ENCODE data around the gene INSR. TPM values are rescaled to one million over a fixed set of nuclear protein-coding genes. Genes with fewer than 3 reads are reported as not detected.
"Not testable (repeated sequence)": the region's sequence is repeated elsewhere in the genome, so short reads cannot be mapped to it uniquely, and the experiment has no call there.

Gene INSR
- total RNA-seq, 2 experiments from 2014 or later: 3.7 to 3.9 TPM

DNA sequence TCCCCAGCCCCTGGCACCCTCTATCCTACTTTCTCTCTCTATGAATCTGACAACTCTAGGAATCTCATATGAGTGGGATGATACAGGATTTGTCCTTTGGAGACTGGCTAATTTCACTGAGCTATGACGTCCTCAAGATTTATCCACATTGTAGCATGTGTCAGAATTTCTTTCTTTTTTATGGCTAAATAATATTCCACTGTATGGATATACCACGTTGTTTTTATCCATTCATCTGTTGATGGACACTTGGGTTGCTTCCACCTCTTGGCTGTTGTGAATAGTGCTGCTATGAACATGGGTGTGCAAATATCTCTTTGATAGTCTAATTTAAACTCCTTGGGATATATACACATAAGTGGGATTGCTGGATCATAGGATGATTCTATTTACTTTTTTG, 24.0 kb upstream of the INSR start:
- Mint-ChIP-seq H3K36me3 (ENCODE audit: low read depth) (no peaks in the 10 kb centered on the region), H3K27ac (no peak overlapping the region), H3K9me3 (peaks cover 5% of the 10 kb centered on the region), H3K27me3 (ENCODE audit: low read depth) (peaks cover 3% of the 10 kb centered on the region), H3K4me3 (no peak overlapping the region), H3K4me1 (ENCODE audit: low read depth) (no peaks in the 10 kb centered on the region)
- CTCF ChIA-PET: no interaction called here
- intact Hi-C loops (cut with micrococcal nuclease): no loop called here
- DNase-seq: no peak

DNA sequence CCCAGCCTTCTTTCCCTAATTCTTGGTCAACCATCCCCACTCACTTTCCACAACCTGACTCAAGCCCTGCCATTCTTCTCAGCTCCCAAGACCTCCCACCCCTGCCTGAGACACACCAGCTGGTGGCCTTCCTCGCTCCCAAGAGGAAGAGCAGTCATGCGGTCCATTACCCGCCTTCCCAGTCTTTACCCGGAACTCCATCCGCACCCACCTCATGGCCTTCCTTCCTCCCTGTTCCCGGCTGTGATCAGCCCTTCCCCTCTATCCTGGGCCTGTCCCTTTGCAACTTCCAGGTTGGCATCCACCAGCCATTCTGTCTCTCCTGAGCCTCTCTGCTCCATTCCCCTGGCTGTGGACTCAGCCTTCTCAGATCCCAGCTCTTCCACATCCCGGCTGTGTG, 18.6 kb upstream of the INSR start:
- intact Hi-C loops (cut with micrococcal nuclease): no loop called here
- no peaks in the 10 kb centered on the region for H3K4me1 Mint-ChIP-seq (ENCODE audit: low read depth)
- no peaks in the 10 kb centered on the region for H3K27me3 Mint-ChIP-seq (ENCODE audit: low read depth)
- no peak overlapping the region for H3K4me3 Mint-ChIP-seq
- CTCF ChIA-PET: no interaction called here
- H3K27ac Mint-ChIP-seq: no peak overlapping the region
- H3K9me3 Mint-ChIP-seq: no peaks in the 10 kb centered on the region
- no peaks in the 10 kb centered on the region for H3K36me3 Mint-ChIP-seq (ENCODE audit: low read depth)
- no peak for DNase-seq

DNA sequence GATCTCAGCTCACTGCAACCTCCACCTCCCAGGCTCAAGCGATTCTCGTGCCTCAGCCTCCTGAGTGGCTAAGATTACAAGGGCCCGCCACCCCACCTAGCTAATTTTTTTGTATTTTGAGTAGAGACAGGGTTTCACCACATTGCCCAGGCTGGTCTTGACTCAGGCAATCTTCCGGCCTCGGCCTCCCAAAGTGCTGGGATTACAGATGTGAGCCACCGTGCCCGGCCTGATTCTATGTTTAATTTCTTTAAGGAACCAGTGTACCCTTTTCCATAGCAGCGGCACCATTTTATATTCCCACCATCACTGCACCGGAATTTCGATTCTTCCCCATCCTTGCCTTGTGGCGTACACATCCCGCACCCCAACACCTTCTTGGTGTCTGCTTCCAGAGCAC, 17.7 kb upstream of the INSR start:
- no peak overlapping the region for H3K27ac Mint-ChIP-seq
- CTCF ChIA-PET: no interaction called here

DNA sequence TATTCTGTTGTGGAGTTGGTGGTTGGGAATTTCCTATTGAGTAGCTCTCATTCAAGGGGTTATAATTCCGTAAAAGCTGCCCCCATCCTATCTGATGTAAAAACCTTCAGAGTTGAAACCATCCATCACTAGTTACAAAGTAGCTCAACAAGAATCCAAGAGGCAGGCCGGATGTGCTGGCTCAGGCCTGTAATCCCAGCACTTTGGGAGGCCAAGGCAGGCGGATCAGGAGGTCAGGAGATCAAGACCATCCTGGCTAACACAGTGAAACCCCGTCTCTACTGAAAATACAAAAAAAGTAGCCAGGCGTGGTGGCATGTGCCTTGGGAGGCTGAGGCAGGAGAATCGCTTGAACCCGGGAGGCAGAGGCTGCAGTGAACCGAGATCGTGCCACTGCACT, 14.1 kb upstream of the INSR start:
- CTCF ChIA-PET: interaction anchor here (0.9 kb wide), 1 partner anchor 905 kb away, joined by 4 read pairs; no protein-coding TSS in a partner anchor
- H3K9me3 Mint-ChIP-seq; DNase-seq; H3K27ac Mint-ChIP-seq; H3K27me3 Mint-ChIP-seq (ENCODE audit: low read depth); intact Hi-C loops (cut with micrococcal nuclease); H3K4me1 Mint-ChIP-seq (ENCODE audit: low read depth); H3K36me3 Mint-ChIP-seq (ENCODE audit: low read depth); H3K4me3 Mint-ChIP-seq: not testable (repeated sequence)

More for the DNA sequence above, 17.7 kb upstream of the INSR start:
- no peaks in the 10 kb centered on the region for H3K27me3 Mint-ChIP-seq (ENCODE audit: low read depth)
- no peaks in the 10 kb centered on the region for H3K36me3 Mint-ChIP-seq (ENCODE audit: low read depth)
- no peak for DNase-seq
- no peaks in the 10 kb centered on the region for H3K9me3 Mint-ChIP-seq
- no peaks in the 10 kb centered on the region for H3K4me1 Mint-ChIP-seq (ENCODE audit: low read depth)
- intact Hi-C loops (cut with micrococcal nuclease): no loop called here
- no peak overlapping the region for H3K4me3 Mint-ChIP-seq

DNA sequence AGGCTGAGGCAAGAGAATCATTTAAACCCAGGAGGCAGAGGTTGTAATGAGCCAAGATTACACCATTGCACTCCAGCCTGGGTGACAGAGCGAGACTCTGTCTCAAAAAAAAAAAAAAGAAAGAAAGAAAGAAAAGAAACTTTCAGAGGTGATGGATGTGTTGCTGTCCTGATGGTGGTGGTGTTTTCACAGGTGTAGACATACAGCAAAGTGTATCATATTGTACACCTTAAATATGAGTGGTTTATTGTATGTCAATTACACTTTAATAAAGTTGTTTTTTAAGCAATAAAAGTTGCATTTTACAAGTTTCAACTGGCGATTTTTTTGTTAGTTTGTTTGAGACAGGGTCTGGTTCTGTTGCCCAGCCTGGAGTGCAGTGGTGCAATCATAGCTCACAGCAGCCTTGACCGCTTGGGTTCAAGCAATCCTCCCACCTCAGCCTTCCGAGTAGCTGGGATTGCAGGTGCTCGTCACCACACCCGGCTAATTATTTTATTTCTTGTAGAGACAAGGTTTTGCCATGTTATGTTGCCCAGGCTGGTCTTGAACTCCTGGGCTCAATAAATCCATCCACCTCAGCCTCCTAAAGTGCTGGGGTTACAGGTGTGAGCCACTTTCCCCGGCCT, 13.5 kb upstream of the INSR start:
- intact Hi-C loops (cut with micrococcal nuclease): no loop called here
- Mint-ChIP-seq H3K9me3 (no peaks in the 10 kb centered on the region), H3K4me1 (ENCODE audit: low read depth) (no peaks in the 10 kb centered on the region), H3K27me3 (ENCODE audit: low read depth) (no peaks in the 10 kb centered on the region), H3K27ac (no peak overlapping the region), H3K36me3 (ENCODE audit: low read depth) (no peaks in the 10 kb centered on the region), H3K4me3 (no peak overlapping the region)
- no peak for DNase-seq
- CTCF ChIA-PET: interaction anchor here (0.7 kb wide), 1 partner anchor 114 kb away, joined by 3 read pairs; no protein-coding TSS in a partner anchor

DNA sequence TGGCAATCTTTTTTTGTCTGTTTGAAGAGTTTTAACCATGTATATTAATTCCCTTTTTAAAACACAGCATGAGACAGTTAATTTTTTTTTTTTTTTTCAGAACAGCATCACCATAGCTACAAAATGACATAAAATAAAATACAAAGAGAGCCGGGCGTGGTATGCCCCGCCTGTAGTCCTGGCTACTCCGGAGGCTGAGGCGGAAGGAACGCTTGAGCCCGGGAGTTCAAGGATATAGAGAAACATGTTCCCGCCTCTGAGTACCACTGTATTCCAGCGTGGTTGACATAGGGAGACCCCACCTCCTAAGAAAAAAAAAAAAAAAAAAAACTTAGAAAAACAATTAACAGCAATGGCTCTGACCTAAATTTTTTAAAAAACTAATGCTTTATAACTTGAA, 10.0 kb upstream of the INSR start:
- no peak for DNase-seq
- H3K27me3 Mint-ChIP-seq (ENCODE audit: low read depth): peaks cover 3% of the 10 kb centered on the region
- H3K9me3 Mint-ChIP-seq: no peaks in the 10 kb centered on the region
- no peak overlapping the region for H3K27ac Mint-ChIP-seq
- no peaks in the 10 kb centered on the region for H3K4me1 Mint-ChIP-seq (ENCODE audit: low read depth)
- intact Hi-C loops (cut with micrococcal nuclease): no loop called here
- CTCF ChIA-PET: no interaction called here
- no peaks in the 10 kb centered on the region for H3K36me3 Mint-ChIP-seq (ENCODE audit: low read depth)
- no peak overlapping the region for H3K4me3 Mint-ChIP-seq

DNA sequence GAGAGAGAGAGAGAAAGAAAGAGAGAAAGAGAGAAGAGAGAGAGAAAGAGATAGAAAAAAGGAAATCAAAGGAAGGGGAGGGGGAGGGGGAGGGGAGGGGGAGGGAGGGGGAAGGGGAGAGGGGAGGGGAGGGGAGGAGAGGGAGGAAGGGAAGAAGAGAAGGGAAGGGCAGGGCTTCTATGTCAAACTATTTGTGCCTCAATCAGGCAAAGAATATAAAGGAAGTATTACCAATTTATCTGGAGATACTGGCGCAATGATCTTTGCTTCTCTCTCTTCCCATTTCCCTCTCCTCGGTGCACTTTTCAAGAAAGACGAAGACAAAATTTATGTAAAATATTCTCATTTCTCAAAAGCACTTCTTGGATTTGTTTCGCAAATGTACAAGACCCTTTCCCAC, 9.3 kb upstream of the INSR start:
- Mint-ChIP-seq H3K9me3 (no peaks in the 10 kb centered on the region), H3K27ac (no peak overlapping the region), H3K4me3 (no peak overlapping the region), H3K4me1 (ENCODE audit: low read depth) (no peaks in the 10 kb centered on the region), H3K27me3 (ENCODE audit: low read depth) (peaks cover 3% of the 10 kb centered on the region), H3K36me3 (ENCODE audit: low read depth) (no peaks in the 10 kb centered on the region)
- DNase-seq: no peak
- CTCF ChIA-PET: no interaction called here
- intact Hi-C loops (cut with micrococcal nuclease): no loop called here

DNA sequence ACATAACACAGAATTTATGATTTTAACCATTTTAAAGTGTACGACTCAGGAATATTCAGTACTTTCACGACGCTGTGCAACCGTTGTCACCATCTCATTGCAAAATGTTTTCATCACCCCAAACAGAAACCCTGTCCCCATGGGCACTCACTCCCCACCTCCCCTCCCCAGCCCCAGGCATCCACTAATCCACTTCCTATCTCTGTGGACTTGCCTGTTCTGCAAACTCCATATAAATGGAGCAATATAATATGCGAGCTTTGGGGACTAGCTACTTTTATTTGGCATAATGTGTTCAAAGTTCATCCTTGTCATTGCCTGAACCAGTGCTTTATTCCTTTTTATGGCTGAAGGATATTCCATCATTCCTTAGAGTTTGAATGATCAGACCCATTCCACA, 7.3 kb upstream of the INSR start:
- no peak overlapping the region for H3K4me3 Mint-ChIP-seq
- H3K27me3 Mint-ChIP-seq (ENCODE audit: low read depth): peaks cover 14% of the 10 kb centered on the region
- intact Hi-C loops (cut with micrococcal nuclease): no loop called here

DNA sequence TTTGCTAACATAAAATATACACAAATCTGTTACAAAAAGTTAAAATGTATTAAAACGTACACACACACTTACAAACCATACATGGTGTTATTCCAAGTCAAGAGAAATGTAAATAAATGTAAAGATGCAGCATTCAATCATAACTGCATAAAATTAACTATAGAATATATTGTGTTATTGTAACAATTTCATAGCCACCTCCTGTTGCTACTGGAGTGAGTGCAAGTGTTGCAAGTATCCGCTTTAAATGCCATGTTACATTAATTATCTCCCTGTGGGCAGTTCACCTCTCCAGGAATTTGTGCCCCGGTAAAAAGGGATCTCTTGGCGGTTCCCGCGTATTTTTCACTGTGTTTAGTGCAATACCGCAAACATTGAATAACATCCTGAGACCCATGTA, 3.5 kb upstream of the INSR start:
- Mint-ChIP-seq H3K4me1 (ENCODE audit: low read depth) (peaks cover 9% of the 10 kb centered on the region), H3K27ac (no peak overlapping the region), H3K36me3 (ENCODE audit: low read depth) (no peaks in the 10 kb centered on the region), H3K9me3 (no peaks in the 10 kb centered on the region), H3K4me3 (no peak overlapping the region), H3K27me3 (ENCODE audit: low read depth) (peaks cover 33% of the 10 kb centered on the region)
- CTCF ChIA-PET: no interaction called here
- no peak for DNase-seq
- intact Hi-C loops (cut with micrococcal nuclease): no loop called here

More for the DNA sequence above, 7.3 kb upstream of the INSR start:
- H3K4me1 Mint-ChIP-seq (ENCODE audit: low read depth): no peaks in the 10 kb centered on the region
- no peaks in the 10 kb centered on the region for H3K36me3 Mint-ChIP-seq (ENCODE audit: low read depth)
- no peaks in the 10 kb centered on the region for H3K9me3 Mint-ChIP-seq
- CTCF ChIA-PET: no interaction called here
- DNase-seq: no peak
- no peak overlapping the region for H3K27ac Mint-ChIP-seq

DNA sequence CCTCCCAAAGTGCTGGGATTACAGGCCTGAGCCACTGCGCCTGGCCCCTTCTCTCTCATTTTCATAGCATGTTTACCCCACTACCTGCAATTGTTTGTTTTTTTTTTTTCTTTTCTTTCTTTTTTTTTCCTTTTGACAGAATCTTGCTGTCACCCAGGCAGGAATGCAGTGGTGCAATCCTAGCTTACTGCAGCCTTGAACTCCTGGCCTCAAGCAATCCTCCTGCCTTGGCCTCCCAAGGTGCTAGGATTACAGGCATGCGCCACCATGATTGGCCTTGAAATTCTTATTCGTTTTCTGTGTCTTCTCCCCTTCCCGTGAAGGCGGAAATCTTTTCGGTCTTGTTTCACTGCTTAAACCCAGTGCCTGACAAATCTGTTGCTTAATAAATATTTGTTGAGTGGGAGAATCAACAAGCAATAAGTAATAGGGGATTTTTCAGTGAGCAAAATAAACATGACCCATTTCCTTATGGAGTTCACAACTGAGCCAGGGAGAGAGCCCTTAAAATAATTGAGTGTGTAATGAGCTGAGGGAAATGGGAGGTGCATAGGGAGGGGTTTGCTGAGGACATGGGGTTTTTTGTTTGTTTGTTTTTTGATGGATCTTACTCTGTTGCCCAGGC, 1.8 kb upstream of the INSR start:
- Mint-ChIP-seq H3K4me1 (ENCODE audit: low read depth) (peaks cover 9% of the 10 kb centered on the region), H3K4me3 (no peak overlapping the region), H3K27ac (no peak overlapping the region), H3K9me3 (no peaks in the 10 kb centered on the region), H3K36me3 (ENCODE audit: low read depth) (no peaks in the 10 kb centered on the region), H3K27me3 (ENCODE audit: low read depth) (peaks cover 39% of the 10 kb centered on the region)
- CTCF ChIA-PET: no interaction called here
- DNase-seq: no peak
- intact Hi-C loops (cut with micrococcal nuclease): no loop called here

DNA sequence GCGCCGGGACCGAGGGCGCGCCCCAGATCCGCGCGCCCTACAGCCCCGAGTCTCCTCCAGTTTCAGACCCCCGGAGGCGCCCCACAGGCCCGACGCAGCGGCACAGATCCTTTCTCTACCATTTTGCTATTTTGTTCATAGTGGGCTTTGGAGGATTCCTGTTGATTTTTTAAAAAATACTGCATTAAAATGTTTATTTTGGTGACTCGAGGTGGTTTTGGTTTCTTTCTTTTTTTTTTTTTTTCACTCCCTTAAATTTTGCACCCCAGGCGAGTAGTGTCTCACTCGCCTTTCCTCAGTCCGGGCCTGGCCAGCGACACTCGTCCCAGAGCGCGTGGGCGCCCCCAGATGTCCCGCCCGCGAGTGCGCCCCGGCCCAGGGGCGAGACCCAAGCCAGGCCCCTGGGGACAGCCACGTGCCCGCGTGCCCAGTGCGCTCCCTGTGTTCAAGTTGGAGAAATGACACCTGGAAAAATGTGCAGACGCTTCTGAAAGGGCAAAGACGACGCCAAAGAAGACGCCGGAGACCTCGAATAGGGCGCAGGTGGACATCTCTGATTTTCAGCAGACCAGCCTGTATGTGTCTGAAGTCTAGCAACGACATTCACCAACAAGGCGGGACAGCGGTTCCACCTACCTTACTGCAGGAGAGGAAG, 471 bp upstream of the INSR start:
- Mint-ChIP-seq H3K27ac (no peak overlapping the region), H3K36me3 (ENCODE audit: low read depth) (no peaks in the 10 kb centered on the region), H3K27me3 (ENCODE audit: low read depth) (peaks cover 36% of the 10 kb centered on the region), H3K4me1 (ENCODE audit: low read depth) (peaks cover 9% of the 10 kb centered on the region), H3K4me3 (peak overlapping the region; percentile 73), H3K9me3 (no peaks in the 10 kb centered on the region)
- DNase-seq: peak; percentile 57
- intact Hi-C loops (cut with micrococcal nuclease): loop anchor here (1.0 kb wide), 1 partner anchor 96 kb away; no protein-coding TSS in a partner anchor
- CTCF ChIA-PET: no interaction called here

DNA sequence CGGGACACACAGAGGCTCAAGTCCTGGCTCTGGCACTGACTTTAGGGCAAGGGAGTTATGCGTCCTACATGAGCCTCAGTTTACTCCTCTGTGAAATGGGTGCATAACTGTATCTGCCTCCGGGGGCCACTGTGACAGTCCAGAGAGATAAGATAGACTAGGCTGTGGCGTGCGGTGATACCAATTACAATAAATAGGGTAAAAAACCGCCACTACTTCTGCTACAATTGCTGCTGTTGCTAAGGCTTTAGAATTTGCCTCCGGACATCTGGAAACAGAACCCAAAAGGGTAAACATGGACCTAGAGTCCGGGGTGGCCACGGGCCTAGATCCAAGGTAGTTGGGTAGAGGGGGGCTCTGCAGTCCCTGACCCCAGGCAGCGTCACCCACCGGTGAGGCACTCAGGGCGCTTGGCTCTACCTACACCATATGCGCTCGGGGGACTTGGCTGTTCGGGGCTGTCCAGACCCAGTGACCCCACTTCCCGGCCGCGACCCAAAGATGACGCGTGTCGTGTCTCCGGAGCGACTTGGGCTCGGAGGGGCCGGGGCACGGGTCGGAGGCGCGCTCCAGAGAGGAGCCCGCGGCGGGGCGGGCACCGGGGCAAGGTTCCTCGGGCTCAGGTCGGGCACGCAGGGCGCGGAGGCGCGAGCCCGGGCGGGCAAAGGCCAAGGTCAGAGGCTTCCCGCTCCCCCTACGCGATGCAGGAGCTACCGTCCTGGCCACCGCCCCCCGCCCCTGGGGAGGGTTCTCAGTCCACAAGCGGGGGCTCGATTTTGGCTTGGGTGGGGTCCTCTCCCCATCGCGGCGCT, 1.1 kb downstream of the INSR start:
- peak; percentile 10 for DNase-seq
- CTCF ChIA-PET: interaction anchor here (0.8 kb wide), 1 partner anchor 144 kb away, joined by 3 read pairs; no protein-coding TSS in a partner anchor
- Mint-ChIP-seq H3K9me3 (no peaks in the 10 kb centered on the region), H3K4me1 (ENCODE audit: low read depth) (peaks cover 9% of the 10 kb centered on the region), H3K4me3 (peak overlapping the region; percentile 34), H3K27me3 (ENCODE audit: low read depth) (peaks cover 36% of the 10 kb centered on the region), H3K27ac (no peak overlapping the region), H3K36me3 (ENCODE audit: low read depth) (no peaks in the 10 kb centered on the region)
- intact Hi-C loops (cut with micrococcal nuclease): no loop called here
